ENCODE measurements around the gene OR5K4.

DNA sequence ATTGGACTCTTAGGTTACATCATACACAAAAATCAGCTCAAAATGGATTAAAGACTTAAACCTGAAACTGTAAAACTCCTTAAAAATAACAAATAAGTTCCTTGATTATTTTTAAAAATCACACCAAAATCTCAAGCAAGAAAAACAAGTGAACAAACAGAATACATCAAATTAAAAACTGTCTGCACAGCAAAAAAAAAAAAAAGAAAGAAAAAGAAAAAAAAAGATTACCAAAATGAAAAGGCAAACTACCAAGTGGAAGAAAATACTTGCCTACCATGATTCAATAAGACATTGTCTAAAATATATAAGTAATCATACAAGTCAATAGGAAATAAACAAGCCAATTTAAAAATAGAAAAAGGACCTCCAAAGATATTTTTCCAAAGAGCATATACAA lies 17.5 kb downstream of the OR5K4 start:
- TF ChIP-seq CTCF (IDR thresholded peaks at IDR 0.05) (no peak), POLR2A (IDR thresholded peaks at IDR 0.05) (no peak)

Data from stomach (tissue), 4 donors.